Measurements from ENCODE around the gene SNX14. TPM values are rescaled to one million over a fixed set of nuclear protein-coding genes. Genes with fewer than 3 reads are reported as not detected.
"Not testable (repeated sequence)": the region's sequence is repeated elsewhere in the genome, so short reads cannot be mapped to it uniquely, and the experiment has no call there.

SNX14 gene
- total and polyA plus RNA-seq, 4 donors, result 118 to 235 (median 125) TPM

DNA sequence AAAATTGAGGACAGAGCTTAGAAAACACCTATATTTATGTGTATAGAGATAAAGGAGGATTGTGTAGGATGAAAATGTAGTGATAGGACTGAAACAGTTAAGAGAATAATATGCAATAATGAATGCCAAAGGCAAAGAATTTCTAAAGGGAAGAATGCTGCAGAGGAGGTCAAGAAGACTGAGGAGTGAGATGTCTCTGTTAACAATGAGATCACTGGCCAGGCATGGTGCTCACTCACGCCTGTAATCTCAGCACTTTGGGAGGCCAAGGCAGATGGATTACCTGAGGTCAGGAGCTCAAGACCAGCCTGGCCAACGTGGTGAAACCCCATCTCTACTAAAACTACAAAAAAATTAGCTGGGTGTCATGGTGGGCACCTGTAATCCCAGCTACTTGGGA lies 69.4 kb downstream of the SNX14 start:
- H3K27ac ChIP-seq (ENCODE audit: low read depth, low read length); H3K9me3 ChIP-seq (ENCODE audit: control insufficient read depth, insufficient read depth, low read length); DNase-seq (ENCODE audit: low read depth in 4 of 6, low spot score in 6 of 6); H3K27me3 ChIP-seq (ENCODE audit: control insufficient read depth, insufficient read depth, low read length); H3K4me3 ChIP-seq (ENCODE audit: low read depth, low read length); H3K4me1 ChIP-seq (ENCODE audit: control insufficient read depth, insufficient read depth, low read length): not testable (repeated sequence)
- peaks cover 27% of the 10 kb centered on the region for H3K36me3 ChIP-seq (ENCODE audit: control insufficient read depth, insufficient read depth, low read length)
- WGBS (ENCODE audit: insufficient coverage), result 100% methylated on average over 1 of the region's 2 CpGs

DNA sequence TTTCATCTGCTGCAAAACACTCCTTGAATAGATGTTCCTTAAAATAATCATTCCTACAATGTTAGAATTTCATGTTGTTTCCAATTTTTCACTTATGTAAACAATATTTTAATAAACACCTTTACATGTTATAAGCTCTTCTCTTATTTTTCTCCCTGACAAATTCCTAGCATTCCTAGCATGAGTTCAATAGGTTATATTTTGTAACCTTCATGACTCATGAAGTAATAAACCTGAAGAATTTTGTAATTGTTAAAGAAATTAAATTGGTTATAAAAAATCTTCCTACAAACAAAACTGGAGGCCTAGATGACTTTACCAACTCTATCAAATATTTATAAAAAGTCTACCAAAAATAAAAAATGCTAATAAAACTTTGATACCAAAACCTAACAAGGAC lies 77.5 kb downstream of the SNX14 start:
- Histone ChIP-seq H3K27me3 (ENCODE audit: control insufficient read depth, insufficient read depth, low read length) (no peaks in the 10 kb centered on the region), H3K36me3 (ENCODE audit: control insufficient read depth, insufficient read depth, low read length) (peaks cover 16% of the 10 kb centered on the region), H3K27ac (ENCODE audit: low read depth, low read length) (no peak overlapping the region), H3K9me3 (ENCODE audit: control insufficient read depth, insufficient read depth, low read length) (no peaks in the 10 kb centered on the region), H3K4me3 (ENCODE audit: low read depth, low read length) (no peak overlapping the region), H3K4me1 (ENCODE audit: control insufficient read depth, insufficient read depth, low read length) (no peaks in the 10 kb centered on the region)
- no peak for DNase-seq (ENCODE audit: low read depth in 4 of 6, low spot score in 6 of 6)

DNA sequence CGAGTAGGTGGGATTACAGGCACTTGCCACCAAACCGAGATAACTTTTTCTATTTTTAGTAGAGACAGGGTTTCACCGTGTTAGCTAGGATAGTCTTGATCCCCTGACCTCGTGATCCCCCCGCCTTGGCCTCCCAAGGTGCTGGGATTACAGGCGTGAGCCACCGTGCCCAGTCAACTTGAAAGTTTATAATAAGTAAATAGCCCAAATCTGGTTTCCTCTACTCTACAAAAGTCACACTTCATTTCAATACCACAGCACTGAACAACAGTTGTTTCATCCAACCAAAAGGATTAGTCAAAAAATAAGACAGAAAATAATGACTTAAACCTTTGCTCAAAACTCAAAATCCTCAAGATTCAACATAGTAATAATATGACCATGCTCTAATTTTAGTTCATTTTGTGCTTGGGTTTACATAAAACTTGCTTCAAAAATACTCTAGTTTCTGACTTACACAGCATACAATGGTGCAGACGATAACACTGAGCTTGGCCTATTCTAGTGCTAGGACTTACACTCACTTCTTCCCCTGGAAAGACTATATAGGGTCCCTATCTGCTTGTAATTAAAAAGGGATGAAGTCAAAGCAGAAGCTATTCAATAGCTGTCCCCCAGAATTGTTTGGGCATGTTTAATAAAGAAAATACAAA lies 87.1 kb downstream of the SNX14 start:
- no peaks in the 10 kb centered on the region for H3K4me1 ChIP-seq (ENCODE audit: control insufficient read depth, insufficient read depth, low read length)

DNA sequence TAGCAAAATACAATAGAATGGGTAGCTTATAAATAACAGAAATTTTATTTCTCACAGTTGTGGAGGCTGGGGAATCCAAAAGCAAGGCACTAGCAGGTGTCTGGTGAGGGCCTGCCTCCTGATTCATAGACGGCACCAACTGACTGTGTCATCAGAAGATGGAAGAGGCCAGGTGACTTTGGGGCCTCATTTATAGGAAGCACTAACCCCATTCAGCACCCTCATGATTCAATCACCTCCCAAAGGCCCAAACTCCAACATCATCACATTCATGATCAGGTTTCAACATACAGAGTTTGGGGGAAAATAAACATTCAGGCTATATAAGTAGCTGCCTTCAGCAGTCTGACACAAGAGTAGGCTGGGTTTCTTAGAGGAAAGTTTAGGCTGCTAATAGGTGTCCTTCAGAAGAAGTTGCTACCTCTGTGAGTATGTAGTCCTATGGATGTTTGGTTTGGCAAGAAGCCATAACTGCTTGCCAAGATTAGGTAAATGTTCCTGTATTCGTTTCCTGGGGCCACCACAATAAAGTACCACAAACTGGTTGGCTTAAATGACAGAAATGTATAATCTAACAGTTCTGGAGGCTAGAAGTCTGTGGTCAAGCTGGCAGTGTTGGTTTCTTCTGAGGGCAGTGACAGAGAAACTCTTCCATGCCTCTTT lies 94.9 kb downstream of the SNX14 start:
- H3K4me3 ChIP-seq (ENCODE audit: low read depth, low read length), result no peak overlapping the region
- no peak for DNase-seq (ENCODE audit: low read depth in 4 of 6, low spot score in 6 of 6)
- no peak overlapping the region for H3K27ac ChIP-seq (ENCODE audit: low read depth, low read length)
- WGBS (ENCODE audit: insufficient coverage), result 88% methylated on average over 1 of the region's 2 CpGs
- H3K36me3 ChIP-seq (ENCODE audit: control insufficient read depth, insufficient read depth, low read length), result peaks cover 3% of the 10 kb centered on the region
- peaks cover 2% of the 10 kb centered on the region for H3K9me3 ChIP-seq (ENCODE audit: control insufficient read depth, insufficient read depth, low read length)
- no peaks in the 10 kb centered on the region for H3K4me1 ChIP-seq (ENCODE audit: control insufficient read depth, insufficient read depth, low read length)
- H3K27me3 ChIP-seq (ENCODE audit: control insufficient read depth, insufficient read depth, low read length), result no peaks in the 10 kb centered on the region

More for the DNA sequence above, 87.1 kb downstream of the SNX14 start:
- no peak overlapping the region for H3K27ac ChIP-seq (ENCODE audit: low read depth, low read length)
- H3K27me3 ChIP-seq (ENCODE audit: control insufficient read depth, insufficient read depth, low read length), result no peaks in the 10 kb centered on the region
- peaks cover 4% of the 10 kb centered on the region for H3K36me3 ChIP-seq (ENCODE audit: control insufficient read depth, insufficient read depth, low read length)
- no peak overlapping the region for H3K4me3 ChIP-seq (ENCODE audit: low read depth, low read length)
- 80% methylated on average over 1 of the region's 8 CpGs for WGBS (ENCODE audit: insufficient coverage)
- DNase-seq (ENCODE audit: low read depth in 4 of 6, low spot score in 6 of 6), result no peak
- no peaks in the 10 kb centered on the region for H3K9me3 ChIP-seq (ENCODE audit: control insufficient read depth, insufficient read depth, low read length)

DNA sequence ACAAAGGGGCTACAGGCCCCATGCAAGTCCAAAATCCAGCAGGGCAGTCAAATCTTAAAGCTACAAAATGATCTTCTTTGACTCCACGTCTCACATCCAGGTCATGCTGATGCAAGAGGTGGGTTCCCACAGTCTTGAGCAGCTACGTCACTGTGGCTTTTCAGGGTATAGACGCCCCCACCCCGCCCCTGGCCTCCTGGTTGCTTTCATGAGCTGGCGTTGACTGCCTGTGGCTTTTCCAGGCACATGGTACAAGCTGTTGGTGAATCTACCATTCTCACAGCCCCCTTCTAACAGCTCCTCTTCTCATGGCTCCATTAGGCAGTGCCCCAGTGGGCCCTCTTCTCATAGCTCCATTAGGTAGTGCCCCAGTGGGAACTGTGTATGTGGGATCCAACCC lies 96.8 kb downstream of the SNX14 start:
- no peaks in the 10 kb centered on the region for H3K4me1 ChIP-seq (ENCODE audit: control insufficient read depth, insufficient read depth, low read length)
- H3K36me3 ChIP-seq (ENCODE audit: control insufficient read depth, insufficient read depth, low read length), result peaks cover 3% of the 10 kb centered on the region
- no peak overlapping the region for H3K27ac ChIP-seq (ENCODE audit: low read depth, low read length)
- H3K27me3 ChIP-seq (ENCODE audit: control insufficient read depth, insufficient read depth, low read length), result no peaks in the 10 kb centered on the region
- H3K9me3 ChIP-seq (ENCODE audit: control insufficient read depth, insufficient read depth, low read length), result peaks cover 2% of the 10 kb centered on the region
- H3K4me3 ChIP-seq (ENCODE audit: low read depth, low read length), result no peak overlapping the region
- WGBS (ENCODE audit: insufficient coverage), result 93% methylated on average over 5 of the region's 5 CpGs
- no peak for DNase-seq (ENCODE audit: low read depth in 4 of 6, low spot score in 6 of 6)

GRCh38 chr6:85496009-85496579 lies 97.6 kb downstream of the SNX14 start:
- H3K36me3 ChIP-seq (ENCODE audit: control insufficient read depth, insufficient read depth, low read length), result no peaks in the 10 kb centered on the region
- WGBS (ENCODE audit: insufficient coverage), result 88% methylated on average over 4 of the region's 8 CpGs
- H3K4me1 ChIP-seq (ENCODE audit: control insufficient read depth, insufficient read depth, low read length), result no peaks in the 10 kb centered on the region
- H3K27ac ChIP-seq (ENCODE audit: low read depth, low read length), result no peak overlapping the region
- DNase-seq (ENCODE audit: low read depth in 4 of 6, low spot score in 6 of 6), result no peak
- H3K27me3 ChIP-seq (ENCODE audit: control insufficient read depth, insufficient read depth, low read length), result no peaks in the 10 kb centered on the region
- peaks cover 2% of the 10 kb centered on the region for H3K9me3 ChIP-seq (ENCODE audit: control insufficient read depth, insufficient read depth, low read length)
- no peak overlapping the region for H3K4me3 ChIP-seq (ENCODE audit: low read depth, low read length)

DNA sequence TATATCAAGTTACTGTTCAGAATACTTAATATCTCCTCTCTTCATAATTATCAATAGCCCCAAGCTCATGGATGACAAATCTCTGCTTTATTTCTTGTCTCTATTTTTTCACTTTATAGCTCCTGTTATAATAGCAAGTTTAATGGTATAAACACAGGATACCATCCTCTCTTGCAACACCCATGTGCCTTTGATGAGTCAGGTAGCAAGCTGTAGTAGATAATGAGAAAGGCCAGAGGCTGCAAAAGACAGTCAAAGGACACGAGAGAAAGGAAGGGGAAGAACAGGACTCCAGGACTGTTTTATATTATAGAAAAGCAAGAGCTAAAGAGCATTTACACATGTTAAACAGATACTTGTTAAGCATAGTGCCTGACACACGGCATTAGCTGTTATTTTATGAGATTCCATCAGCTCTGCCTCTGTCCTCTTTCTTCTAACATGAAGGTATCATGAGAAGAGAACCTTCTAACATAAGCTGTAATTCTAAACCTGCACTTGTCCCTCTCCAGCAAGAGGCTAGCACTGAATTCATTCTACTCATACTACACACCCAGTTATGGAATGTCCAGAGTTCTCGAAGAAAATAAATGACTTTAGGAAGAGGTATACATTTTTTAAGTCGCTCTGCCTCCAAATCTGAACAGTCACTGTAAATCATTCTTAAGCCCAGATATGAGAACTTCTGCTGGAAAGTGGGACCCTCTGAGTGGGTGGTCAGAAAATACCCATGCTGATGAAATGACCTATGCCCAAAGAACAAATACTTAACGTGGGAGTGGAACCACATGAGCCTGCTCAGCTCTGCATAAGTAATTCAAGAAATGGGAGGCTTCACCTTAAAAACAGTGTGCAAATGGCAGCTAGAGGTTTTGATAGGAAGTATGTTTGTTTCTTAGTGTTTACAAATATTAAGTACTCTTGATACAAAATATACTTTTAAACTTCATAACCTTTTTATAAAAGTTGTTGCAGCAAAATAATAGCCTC lies 98.8 kb downstream of the SNX14 start:
- Histone ChIP-seq H3K9me3 (ENCODE audit: control insufficient read depth, insufficient read depth, low read length) (peaks cover 2% of the 10 kb centered on the region), H3K36me3 (ENCODE audit: control insufficient read depth, insufficient read depth, low read length) (no peaks in the 10 kb centered on the region), H3K4me3 (ENCODE audit: low read depth, low read length) (no peak overlapping the region), H3K27ac (ENCODE audit: low read depth, low read length) (no peak overlapping the region), H3K27me3 (ENCODE audit: control insufficient read depth, insufficient read depth, low read length) (no peaks in the 10 kb centered on the region), H3K4me1 (ENCODE audit: control insufficient read depth, insufficient read depth, low read length) (no peaks in the 10 kb centered on the region)
- no peak for DNase-seq (ENCODE audit: low read depth in 4 of 6, low spot score in 6 of 6)
- 80% methylated on average over 1 of the region's 5 CpGs for WGBS (ENCODE audit: insufficient coverage)

DNA sequence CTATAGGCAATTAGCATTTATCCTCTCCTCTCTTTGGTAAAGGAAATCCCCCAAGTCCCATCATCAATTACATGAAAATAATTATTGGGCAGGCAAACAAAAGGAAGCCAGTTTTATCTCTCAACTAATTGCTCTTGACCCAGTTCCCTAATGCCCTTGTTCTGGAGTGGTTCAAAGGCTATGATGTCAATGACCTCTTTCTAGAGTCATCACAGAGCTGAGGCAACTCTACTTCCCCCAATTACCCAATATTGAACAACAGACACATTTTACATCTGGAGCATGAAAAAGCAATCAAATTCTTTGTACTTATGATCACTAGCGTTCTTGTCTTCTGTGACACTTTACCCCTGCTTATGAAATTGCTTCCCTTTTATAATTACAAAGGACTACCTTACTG lies 100.3 kb downstream of the SNX14 start:
- no peaks in the 10 kb centered on the region for H3K36me3 ChIP-seq (ENCODE audit: control insufficient read depth, insufficient read depth, low read length)
- no CpG with 5 or more reads among the region's 1 CpG for WGBS (ENCODE audit: insufficient coverage)
- H3K27ac ChIP-seq (ENCODE audit: low read depth, low read length), result no peak overlapping the region
- no peaks in the 10 kb centered on the region for H3K27me3 ChIP-seq (ENCODE audit: control insufficient read depth, insufficient read depth, low read length)
- DNase-seq (ENCODE audit: low read depth in 4 of 6, low spot score in 6 of 6), result no peak
- peaks cover 2% of the 10 kb centered on the region for H3K9me3 ChIP-seq (ENCODE audit: control insufficient read depth, insufficient read depth, low read length)
- H3K4me1 ChIP-seq (ENCODE audit: control insufficient read depth, insufficient read depth, low read length), result no peaks in the 10 kb centered on the region
- no peak overlapping the region for H3K4me3 ChIP-seq (ENCODE audit: low read depth, low read length)

GRCh38 chr6:85490516-85491248 lies 103.0 kb downstream of the SNX14 start:
- 91% methylated on average over 5 of the region's 6 CpGs for WGBS (ENCODE audit: insufficient coverage)
- Histone ChIP-seq H3K4me3 (ENCODE audit: low read depth, low read length) (no peak overlapping the region), H3K27ac (ENCODE audit: low read depth, low read length) (no peak overlapping the region), H3K9me3 (ENCODE audit: control insufficient read depth, insufficient read depth, low read length) (no peaks in the 10 kb centered on the region), H3K27me3 (ENCODE audit: control insufficient read depth, insufficient read depth, low read length) (no peaks in the 10 kb centered on the region), H3K4me1 (ENCODE audit: control insufficient read depth, insufficient read depth, low read length) (no peaks in the 10 kb centered on the region), H3K36me3 (ENCODE audit: control insufficient read depth, insufficient read depth, low read length) (no peaks in the 10 kb centered on the region)
- DNase-seq (ENCODE audit: low read depth in 4 of 6, low spot score in 6 of 6), result no peak
